Breast epithelium (tissue), 4 donors: Measurements from ENCODE around the gene BACH2. TPM values are rescaled to one million over a fixed set of nuclear protein-coding genes. Genes with fewer than 3 reads are reported as not detected.

Source experiments
- DNase-seq, 2 donors: peaks; one replicate each; pipeline ENCODE4 v3.0.0-alpha.2; 2019; ENCODE audit warnings: low spot score in 2 of 2
- H3K27ac ChIP-seq, 2 donors: fragments of 200-600 bp; sonication (generic) in 1 of 2; one replicate each; pipeline ENCODE4 v1.5.1; 2016 to 2019; ENCODE audit warnings: mild to moderate bottlenecking in 1 of 2
- H3K27me3 ChIP-seq, 2 donors: fragments of 200-600 bp; sonication (generic) in 1 of 2; one replicate each; pipeline versions ENCODE4 v1.5.1 to v1.6.0; 2017 to 2019; ENCODE audit warnings: control low read depth in 1 of 2, mild to moderate bottlenecking in 1 of 2
- H3K36me3 ChIP-seq: fragments of 200-600 bp; one replicate; pipeline ENCODE4 v1.5.1; 2019
- H3K4me1 ChIP-seq, 2 donors: fragments of 200-600 bp; sonication (generic); one replicate each; pipeline ENCODE4 v1.5.1; 2016 to 2019; ENCODE audit warnings: control low read depth in 1 of 2
- H3K4me3 ChIP-seq, 3 donors: fragments of 200-600 bp; sonication (generic); 1 replicate in 2 of 3; 2 replicates in 1 of 3; pipeline ENCODE4 v1.5.1; 2016 to 2019; ENCODE audit warnings: mild to moderate bottlenecking in 3 of 3, moderate library complexity in 2 of 3
- H3K9me3 ChIP-seq, 2 donors: fragments of 200-600 bp; sonication (generic) in 1 of 2; one replicate each; pipeline ENCODE4 v1.5.1; 2016 to 2019; ENCODE audit warnings: control low read depth in 1 of 2
- POLR2A ChIP-seq: fragments of 450-650 bp; IDR thresholded peaks from one replicate; pipeline ENCODE4 v1.6.1; 2016; ENCODE audit warnings: antibody characterized with exemption, mild to moderate bottlenecking, moderate library complexity
- POLR2AphosphoS5 ChIP-seq, 3 donors: sonication (generic); formaldehyde crosslinking; IDR thresholded peaks; one replicate each; pipeline ENCODE4 v1.6.1; 2017; ENCODE audit warnings: antibody characterized with exemption in 3 of 3
- intact Hi-C: fragments of 100-400 bp; cut with DNase I; formaldehyde crosslinking; loops from one replicate; pipeline ENCODE4 v1.15.1; 2023; ENCODE audit warnings: low total_unique reads
- total RNA-seq, 3 donors: library from RNA; depleted of rRNA; stranded (reverse); fragments of >200 nt; gene quantifications; one replicate each; pipeline ENCODE4 v1.1.0, GENCODE V29; 2016
- TF ChIP-seq, protein P1 (sequence below), 3 donors: fragments of 450-650 bp; IDR thresholded peaks; one replicate each; pipeline ENCODE4 v1.5.1; 2016 to 2017; ENCODE audit warnings: antibody characterized with exemption in 3 of 3, mild to moderate bottlenecking in 3 of 3, moderate library complexity in 3 of 3

The BACH2 gene
- total RNA-seq, 3 donors from 2014 or later, result 6.2 to 13.8 (median 7.0) TPM

DNA sequence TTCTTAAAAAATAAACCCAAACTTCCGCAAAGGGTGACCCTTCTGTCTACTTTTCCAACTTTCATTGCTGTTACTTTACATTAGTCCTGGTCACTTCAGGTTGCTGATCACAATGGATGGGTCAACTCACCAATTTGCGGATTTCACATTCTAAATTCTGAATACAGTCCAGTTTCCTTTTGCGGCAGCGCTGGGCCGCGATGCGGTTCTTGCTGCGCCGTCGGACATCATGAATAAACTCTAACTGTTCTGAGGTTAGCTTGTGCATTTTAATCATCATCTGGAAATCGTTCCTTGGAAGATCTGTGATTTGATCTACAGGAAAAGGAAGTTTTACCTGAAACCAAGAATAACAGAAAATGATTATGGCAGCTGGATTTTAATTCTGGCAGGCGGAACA, 358.6 kb downstream of the BACH2 start:
- no peak for DNase-seq
- TF ChIP-seq POLR2A, result no peak
- TF ChIP-seq, protein P1, sequence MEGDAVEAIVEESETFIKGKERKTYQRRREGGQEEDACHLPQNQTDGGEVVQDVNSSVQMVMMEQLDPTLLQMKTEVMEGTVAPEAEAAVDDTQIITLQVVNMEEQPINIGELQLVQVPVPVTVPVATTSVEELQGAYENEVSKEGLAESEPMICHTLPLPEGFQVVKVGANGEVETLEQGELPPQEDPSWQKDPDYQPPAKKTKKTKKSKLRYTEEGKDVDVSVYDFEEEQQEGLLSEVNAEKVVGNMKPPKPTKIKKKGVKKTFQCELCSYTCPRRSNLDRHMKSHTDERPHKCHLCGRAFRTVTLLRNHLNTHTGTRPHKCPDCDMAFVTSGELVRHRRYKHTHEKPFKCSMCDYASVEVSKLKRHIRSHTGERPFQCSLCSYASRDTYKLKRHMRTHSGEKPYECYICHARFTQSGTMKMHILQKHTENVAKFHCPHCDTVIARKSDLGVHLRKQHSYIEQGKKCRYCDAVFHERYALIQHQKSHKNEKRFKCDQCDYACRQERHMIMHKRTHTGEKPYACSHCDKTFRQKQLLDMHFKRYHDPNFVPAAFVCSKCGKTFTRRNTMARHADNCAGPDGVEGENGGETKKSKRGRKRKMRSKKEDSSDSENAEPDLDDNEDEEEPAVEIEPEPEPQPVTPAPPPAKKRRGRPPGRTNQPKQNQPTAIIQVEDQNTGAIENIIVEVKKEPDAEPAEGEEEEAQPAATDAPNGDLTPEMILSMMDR (IDR thresholded peaks at IDR 0.05), result no peak
- no peak for TF ChIP-seq POLR2AphosphoS5 (IDR thresholded peaks at IDR 0.05)
- intact Hi-C loops, result no loop called here

DNA sequence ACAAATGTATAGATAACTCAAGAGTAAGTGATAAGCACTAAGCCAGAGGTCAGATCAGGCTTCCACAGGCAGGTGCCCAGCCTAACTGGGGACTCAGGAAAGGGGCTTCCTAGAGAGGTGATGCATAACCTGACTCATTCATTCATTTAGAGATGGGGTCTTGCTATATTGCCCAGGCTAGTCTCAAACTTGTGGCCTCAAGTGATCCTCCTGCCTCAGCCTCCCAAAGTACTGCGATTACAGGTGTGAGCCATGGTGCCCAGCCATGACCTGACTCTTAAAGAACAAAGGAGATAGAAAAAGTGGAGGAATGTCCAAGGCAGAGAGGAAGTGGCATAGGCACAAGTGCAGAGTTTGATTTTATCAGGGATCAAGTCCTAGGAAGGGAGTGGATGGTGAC, 360.5 kb downstream of the BACH2 start:
- Histone ChIP-seq H3K9me3 (no peaks in the 10 kb centered on the region), H3K4me1 (no peaks in the 10 kb centered on the region), H3K4me3 (no peak overlapping the region), H3K27ac (no peak overlapping the region), H3K27me3 (no peaks in the 10 kb centered on the region), H3K36me3 (no peaks in the 10 kb centered on the region)
- no peak for DNase-seq
- TF ChIP-seq, protein P1 (IDR thresholded peaks at IDR 0.05), result no peak
- TF ChIP-seq POLR2A, result no peak
- no peak for TF ChIP-seq POLR2AphosphoS5 (IDR thresholded peaks at IDR 0.05)
- intact Hi-C loops, result no loop called here

More for the DNA sequence above, 358.6 kb downstream of the BACH2 start:
- Histone ChIP-seq H3K27ac (no peak overlapping the region), H3K27me3 (no peaks in the 10 kb centered on the region), H3K9me3 (no peaks in the 10 kb centered on the region), H3K36me3 (no peaks in the 10 kb centered on the region), H3K4me1 (no peaks in the 10 kb centered on the region), H3K4me3 (no peak overlapping the region)

DNA sequence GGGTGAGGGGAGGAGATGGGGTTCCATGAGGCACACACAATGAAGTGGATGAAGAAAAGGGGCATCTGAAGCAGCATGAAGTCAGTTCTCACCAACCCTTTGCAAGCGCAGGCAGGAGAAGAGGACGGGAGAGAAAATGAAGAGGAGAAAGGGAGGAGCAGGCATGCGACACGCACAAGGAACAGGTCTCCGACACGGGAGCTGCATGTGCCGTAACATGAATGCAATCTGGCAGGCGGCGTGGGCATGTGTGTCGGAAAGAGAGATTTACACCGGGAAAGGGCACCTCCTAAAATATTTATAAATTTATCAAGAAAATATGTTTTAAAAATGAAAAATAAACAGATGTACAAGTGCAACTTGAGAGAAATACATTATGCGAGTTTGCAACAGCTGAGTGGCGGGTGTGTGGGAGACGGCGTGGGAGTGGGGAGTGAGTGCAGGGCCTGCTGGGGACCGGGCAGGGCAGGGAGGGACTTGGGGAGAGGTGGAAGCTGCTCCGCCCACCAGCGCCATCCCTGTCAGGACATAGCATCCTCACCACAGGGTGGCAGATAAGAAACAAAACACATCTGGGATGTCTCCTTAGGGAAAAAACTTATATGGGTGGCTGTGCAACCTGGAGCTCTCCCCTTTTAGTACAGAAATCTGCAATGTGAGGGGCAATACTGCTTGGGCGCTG, 361.8 kb downstream of the BACH2 start:
- TF ChIP-seq POLR2A (no peak), POLR2AphosphoS5 (IDR thresholded peaks at IDR 0.05) (no peak)
- TF ChIP-seq, protein P1 (IDR thresholded peaks at IDR 0.05), result no peak
- intact Hi-C loops, result loop anchor here (5.0 kb wide), 1 partner anchor 542 kb away; no protein-coding TSS in a partner anchor
- Histone ChIP-seq H3K9me3 (no peaks in the 10 kb centered on the region), H3K36me3 (no peaks in the 10 kb centered on the region), H3K27ac (no peak overlapping the region), H3K27me3 (no peaks in the 10 kb centered on the region), H3K4me1 (no peaks in the 10 kb centered on the region), H3K4me3 (no peak overlapping the region)
- no peak for DNase-seq

DNA sequence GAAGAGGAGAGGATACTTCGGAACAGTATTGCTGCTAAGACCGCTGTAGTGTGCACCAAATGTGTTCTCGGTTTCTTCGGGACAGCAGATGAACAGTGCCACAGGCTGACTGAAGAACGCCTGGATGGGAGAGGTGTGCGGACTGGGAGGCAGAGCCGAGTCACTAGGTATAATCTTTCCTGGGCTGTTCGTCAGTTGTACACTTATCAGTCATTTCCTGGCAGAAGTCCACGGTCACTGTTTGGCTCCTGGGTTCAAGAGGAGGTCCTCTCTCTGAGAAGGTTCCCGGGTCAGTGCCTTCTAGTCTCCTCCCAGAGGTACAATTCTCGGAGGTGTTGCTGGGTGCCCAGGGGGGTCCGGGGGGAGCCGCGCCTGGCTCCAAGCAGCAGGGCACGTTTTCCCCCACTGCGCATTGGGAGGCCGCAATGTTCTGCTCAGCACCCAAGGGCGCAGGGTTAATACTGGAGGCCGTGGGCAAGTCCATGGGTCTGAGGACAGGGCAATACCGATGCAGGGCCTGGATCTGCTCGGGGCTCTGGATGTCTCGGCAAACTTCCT, 364.3 kb downstream of the BACH2 start:
- no peaks in the 10 kb centered on the region for H3K9me3 ChIP-seq
- H3K4me1 ChIP-seq, result no peaks in the 10 kb centered on the region
- H3K27ac ChIP-seq, result no peak overlapping the region
- no peak overlapping the region for H3K4me3 ChIP-seq
- no peaks in the 10 kb centered on the region for H3K27me3 ChIP-seq
- H3K36me3 ChIP-seq, result no peaks in the 10 kb centered on the region
- TF ChIP-seq, protein P1 (IDR thresholded peaks at IDR 0.05), result no peak
- TF ChIP-seq POLR2AphosphoS5 (IDR thresholded peaks at IDR 0.05) (no peak), POLR2A (no peak)
- no peak for DNase-seq
- intact Hi-C loops, result loop anchor here (5.0 kb wide), 1 partner anchor 545 kb away; no protein-coding TSS in a partner anchor

DNA sequence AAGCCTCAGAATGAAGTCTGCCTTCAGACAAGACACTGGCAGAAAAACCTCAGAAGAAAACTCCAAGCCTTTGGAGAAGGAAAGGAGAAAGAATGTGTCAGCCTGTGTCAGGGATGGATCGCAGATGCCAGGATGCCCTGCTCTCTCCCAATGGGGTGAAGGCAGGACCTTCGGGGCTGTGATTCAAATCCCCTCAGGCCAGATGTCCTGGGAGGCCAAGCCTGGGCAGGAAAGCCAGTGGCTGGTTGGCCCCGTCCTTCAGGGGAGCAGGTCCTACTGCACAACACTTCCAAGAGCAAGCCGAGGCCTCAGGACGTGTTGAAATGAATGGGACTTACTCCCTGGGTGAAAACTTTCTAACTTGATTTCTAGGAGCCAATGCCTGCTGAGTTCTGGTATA, 365.9 kb downstream of the BACH2 start:
- no peak overlapping the region for H3K27ac ChIP-seq
- no peak for DNase-seq
- no peaks in the 10 kb centered on the region for H3K27me3 ChIP-seq
- intact Hi-C loops, result loop anchor here (5.0 kb wide), 1 partner anchor 547 kb away; no protein-coding TSS in a partner anchor
- H3K36me3 ChIP-seq, result no peaks in the 10 kb centered on the region
- no peaks in the 10 kb centered on the region for H3K9me3 ChIP-seq
- H3K4me3 ChIP-seq, result no peak overlapping the region
- TF ChIP-seq, protein P1 (IDR thresholded peaks at IDR 0.05), result no peak
- TF ChIP-seq POLR2AphosphoS5 (IDR thresholded peaks at IDR 0.05) (no peak), POLR2A (no peak)
- no peaks in the 10 kb centered on the region for H3K4me1 ChIP-seq
